ENCODE results near the gene AGRN.

AGRN gene

DNA sequence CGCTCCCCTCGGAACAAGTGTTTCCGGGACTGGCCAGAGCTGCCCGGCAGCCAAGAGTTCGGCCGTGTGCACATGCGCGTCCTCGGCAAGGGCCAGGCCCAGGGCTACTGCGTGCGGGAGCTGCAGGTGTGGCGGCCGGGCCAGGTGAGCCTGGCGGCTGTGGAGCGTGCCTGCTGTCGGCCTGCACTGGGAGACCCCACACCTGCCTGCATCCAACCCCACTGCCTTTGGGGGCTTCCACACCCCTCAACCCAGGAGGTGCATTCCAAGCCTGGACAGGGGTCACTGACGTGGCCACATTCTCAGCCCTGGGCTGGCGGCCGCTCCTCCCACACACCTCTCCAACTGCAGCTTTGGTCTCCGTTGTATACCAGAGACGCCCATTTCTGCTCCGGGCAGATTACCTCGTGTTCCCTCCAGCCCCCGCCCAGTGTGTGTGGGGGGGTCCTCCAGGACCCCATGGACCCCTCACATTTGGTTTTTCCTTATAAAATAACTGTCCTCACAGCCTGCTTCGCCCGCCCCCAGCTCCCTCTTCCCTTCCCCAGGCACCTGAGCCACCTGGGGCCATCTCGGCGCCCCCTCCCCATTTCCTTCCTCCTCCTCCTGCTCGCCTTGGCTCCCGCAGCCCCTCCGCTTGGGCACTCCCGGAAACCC is 48.1 kb downstream of the AGRN start:
- TF ChIP-seq, protein P1, sequence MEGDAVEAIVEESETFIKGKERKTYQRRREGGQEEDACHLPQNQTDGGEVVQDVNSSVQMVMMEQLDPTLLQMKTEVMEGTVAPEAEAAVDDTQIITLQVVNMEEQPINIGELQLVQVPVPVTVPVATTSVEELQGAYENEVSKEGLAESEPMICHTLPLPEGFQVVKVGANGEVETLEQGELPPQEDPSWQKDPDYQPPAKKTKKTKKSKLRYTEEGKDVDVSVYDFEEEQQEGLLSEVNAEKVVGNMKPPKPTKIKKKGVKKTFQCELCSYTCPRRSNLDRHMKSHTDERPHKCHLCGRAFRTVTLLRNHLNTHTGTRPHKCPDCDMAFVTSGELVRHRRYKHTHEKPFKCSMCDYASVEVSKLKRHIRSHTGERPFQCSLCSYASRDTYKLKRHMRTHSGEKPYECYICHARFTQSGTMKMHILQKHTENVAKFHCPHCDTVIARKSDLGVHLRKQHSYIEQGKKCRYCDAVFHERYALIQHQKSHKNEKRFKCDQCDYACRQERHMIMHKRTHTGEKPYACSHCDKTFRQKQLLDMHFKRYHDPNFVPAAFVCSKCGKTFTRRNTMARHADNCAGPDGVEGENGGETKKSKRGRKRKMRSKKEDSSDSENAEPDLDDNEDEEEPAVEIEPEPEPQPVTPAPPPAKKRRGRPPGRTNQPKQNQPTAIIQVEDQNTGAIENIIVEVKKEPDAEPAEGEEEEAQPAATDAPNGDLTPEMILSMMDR (IDR thresholded peaks at IDR 0.05; ENCODE audit: extremely low read depth, missing control alignments) = no peak
- DNase-seq (ENCODE audit: low spot score) = no peak

DNA sequence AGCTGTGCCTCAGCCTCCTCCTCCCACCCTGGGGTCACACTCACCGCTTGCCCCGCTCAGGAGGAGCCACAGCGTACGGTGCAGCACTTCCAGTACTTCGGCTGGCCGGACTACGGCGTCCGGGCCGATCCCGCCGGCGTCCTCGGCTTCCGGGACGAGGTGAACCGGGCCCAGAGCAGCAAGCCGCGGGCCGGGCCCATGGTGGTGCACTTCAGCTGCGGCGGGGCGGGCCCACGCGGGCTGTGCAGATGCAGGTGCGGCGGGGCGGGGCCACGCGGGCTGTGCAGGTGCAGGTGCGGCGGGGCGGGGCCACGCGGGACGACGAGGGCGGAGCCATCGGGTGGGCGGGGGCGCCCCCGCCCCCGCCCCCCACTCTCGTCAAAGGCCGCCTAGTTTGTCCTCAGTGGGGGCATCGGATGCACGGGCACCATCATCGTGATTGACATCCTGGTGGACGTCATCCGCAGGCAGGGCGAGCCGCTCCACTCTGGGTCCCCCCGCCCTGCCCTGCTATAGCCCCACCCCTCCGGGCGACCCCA is 48.7 kb downstream of the AGRN start:
- peak; percentile 86 for DNase-seq (ENCODE audit: low spot score)
- TF ChIP-seq, protein P1 (IDR thresholded peaks at IDR 0.05; ENCODE audit: extremely low read depth, missing control alignments) = no peak

DNA sequence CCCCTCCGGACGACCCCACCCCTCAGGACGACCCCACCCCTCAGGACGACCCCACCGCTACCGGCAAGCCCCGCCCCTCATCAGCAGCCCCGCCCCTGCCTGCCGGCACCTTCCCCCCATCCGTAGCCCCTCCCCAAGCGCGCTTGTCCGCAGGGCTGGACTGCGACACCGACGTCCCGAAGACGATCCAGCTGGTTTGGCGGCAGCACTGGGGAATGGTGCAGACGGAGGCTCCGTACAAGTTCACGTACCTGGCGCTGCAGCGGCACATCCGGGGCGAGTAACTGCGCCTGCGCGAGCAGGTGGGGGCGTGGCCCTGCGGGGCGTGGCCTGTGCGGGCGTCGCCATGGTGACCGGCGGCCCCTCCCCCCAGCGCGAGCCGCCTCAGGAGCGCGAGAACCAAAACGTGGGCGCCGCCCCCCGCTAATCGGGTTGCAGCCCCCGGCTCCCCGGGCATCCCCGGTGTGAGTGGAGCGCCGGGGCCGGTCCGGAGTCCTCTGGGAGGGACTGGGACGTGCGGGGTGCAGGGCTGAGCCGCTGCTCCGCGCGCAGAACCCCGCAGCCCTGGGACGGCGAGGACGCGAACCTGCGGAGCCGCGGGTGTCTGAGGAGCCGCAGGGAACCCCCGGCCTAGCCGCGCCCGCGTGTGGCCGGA is 49.3 kb downstream of the AGRN start:
- TF ChIP-seq, protein P1 (IDR thresholded peaks at IDR 0.05; ENCODE audit: extremely low read depth, missing control alignments) = no peak
- DNase-seq (ENCODE audit: low spot score) = peak; percentile 98

DNA sequence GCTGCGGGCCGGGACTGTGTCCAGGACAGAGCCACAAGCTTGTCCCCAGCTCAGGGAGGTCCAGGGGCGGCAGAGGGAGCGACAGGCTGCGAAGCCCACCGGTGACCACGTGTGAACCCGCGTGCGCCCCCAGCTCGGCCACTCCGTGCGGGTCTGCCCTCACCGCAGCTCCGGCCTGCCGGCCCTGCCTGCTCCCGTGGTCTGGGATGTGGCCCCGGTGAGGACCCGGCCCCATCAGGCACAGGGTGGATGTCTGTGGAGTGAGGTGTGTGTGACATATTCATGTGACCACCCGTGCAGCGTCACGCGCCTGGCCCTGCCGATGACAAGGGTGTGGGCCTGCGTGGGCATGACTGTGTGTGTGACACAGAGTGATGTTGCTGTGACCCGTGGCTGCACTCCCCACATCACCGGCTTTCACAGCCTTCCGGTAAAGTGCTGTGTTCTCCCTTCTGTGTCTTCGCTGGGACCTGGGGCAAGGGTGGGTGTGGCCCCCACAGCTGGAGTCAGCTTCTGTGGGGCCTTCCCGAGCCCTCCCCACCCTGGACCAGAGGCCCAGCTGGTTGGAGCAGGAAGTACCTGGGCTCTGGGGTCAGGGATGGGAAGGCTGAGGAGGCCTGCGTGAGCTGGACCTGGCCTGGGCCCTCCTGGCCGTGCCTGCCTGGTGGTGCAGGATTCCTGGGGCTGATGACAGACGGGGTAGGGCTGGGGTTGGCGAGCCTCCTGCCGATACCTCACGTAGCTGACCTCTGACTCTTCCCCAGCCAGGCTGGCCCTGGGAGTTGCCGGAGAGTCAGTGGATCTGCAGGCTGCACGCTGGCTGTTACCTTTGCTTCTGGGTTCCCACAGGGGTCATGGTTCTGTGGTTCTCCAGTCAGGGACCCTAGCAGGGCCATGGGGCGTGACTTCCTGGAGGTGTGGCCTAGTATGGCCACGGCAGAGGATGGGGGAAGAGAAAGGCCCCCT is 50.1 kb downstream of the AGRN start:
- TF ChIP-seq, protein P1 (IDR thresholded peaks at IDR 0.05; ENCODE audit: extremely low read depth, missing control alignments) = no peak
- DNase-seq (ENCODE audit: low spot score) = no peak

DNA sequence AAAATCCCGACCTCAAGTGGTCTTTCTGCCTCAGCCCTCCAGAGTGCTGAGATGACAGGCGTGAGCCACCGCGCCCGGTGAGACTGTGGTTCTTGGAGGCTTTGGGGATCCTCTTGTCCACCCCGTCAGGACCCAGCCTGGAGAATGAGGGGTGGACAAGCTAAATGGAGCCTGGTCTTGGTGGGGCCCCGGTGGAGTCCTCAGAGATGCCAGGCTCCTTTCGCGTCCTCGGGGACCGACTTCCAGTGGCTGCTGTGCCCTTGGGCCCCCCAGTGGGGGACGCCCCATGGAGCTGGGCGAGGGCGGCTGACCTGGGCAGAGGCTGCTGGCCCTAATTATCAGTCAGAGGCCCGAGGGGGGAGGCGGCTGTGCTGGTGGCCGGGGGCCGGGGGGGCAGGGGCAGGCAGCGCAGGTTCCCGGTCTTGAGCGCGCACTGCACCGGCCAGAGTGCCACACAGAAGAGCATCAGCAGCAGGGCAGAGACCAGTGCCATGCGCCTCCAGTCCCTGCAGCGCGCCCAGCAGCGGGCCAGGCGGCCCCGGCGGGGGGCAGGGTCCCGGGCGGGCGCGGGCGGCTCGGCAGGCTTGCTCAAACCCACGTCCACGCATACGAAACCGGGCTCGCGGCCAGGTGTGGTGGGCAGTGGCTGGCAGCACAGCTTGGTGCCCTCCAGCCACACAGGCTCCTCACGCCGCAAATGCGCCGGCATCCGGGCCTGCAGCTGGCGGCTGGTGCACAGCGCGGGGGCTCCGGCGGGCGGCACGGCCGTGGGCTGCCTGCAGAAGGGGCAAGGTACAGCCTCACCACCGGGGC is 51.8 kb downstream of the AGRN start:
- DNase-seq (ENCODE audit: low spot score) = no peak
- TF ChIP-seq, protein P1 (IDR thresholded peaks at IDR 0.05; ENCODE audit: extremely low read depth, missing control alignments) = no peak

DNA sequence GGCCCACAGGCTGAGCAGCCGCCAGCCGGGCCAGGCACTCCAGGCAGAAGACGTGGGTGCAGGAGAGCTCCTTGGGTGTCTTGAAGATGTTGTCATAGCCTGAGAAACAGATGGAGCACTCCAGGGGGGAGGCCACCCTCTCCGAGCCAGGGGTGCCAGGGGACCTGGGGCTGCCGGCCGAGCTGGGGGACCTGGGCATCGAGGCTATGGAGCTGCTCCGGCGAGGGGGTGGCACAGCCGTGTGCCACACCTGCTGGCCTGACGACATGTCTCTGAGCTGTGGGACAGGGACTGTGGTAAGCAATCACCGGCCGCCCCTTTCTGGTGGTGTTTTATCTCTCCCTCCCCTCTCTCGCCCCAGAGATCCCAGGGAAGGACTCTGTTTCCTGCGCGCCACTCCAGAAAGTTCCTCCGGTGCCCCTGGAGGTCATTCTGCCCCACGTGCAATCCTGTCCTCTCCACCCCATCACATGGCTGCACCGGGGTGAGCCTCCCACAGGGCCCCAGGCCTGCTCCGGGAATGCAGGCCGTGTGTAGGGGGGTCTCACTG is 52.5 kb downstream of the AGRN start:
- no peak for DNase-seq (ENCODE audit: low spot score)
- TF ChIP-seq, protein P1 (IDR thresholded peaks at IDR 0.05; ENCODE audit: extremely low read depth, missing control alignments) = no peak

Data from GM20000 (cell line).